Stimulated activated CD8-positive, alpha-beta memory T cell treated with anti-CD3 and anti-CD28 coated beads, Interleukin-12 subunit alpha, Interleukin-12 subunit beta, amount 100 ng/mL, for 1 hour (primary cell): Measurements from ENCODE around the gene CERS6.

Experiments
- DNase-seq: peaks from one replicate; pipeline ENCODE4 v3.0.0-alpha.2; 2020; ENCODE audit warnings: low read depth

Gene CERS6

DNA sequence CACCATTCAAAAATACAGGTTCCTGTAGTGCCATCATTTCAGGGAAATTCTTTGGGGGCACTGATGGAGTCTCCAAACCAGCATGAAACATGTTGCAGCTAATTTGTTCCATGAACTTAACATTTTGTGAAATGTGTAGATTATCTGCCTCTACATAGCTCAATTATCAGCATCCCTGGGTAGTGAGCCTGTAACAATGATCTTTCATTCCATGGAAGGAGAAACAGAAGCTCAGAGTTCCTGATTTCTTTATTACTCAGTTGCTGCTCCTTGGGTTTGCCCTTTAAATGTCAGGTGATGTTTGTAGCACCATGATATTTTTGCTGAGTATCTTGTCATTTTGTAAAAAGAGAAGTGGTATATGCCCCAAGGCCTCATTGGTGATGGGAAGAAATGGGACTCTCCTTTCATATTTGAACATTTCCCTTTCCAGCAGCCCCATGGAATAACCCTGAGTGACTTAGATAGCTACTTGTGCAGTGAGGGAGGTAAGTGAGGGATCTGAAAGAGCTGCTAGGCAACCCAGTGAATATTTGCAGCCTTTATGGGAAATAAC lies 146.9 kb downstream of the CERS6 start:
- DNase-seq, result no peak

DNA sequence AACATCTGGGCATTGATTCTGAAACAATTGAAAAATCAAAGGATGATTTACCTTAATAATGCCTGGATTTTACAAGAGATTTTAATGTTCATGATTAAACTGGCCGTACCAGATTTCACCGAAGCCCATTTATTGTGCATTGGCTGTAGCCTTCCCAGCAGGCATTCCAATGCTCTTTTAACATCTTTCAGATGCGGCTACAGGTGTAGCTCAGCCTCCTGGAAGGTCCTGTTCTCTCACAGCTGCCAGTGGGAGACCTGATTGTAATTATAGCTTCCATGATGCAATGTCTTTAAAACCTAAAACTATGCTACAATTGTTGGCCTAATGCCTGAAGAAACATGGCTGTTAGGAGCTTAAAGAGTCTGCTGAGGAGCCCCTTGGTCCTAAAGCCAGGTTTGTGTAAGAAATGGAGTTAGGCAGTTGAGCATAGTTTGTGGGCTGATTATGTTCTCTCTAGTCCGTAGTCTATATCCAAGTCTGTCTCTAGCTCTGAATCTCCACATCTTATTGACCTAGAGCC lies 147.4 kb downstream of the CERS6 start:
- no peak for DNase-seq

DNA sequence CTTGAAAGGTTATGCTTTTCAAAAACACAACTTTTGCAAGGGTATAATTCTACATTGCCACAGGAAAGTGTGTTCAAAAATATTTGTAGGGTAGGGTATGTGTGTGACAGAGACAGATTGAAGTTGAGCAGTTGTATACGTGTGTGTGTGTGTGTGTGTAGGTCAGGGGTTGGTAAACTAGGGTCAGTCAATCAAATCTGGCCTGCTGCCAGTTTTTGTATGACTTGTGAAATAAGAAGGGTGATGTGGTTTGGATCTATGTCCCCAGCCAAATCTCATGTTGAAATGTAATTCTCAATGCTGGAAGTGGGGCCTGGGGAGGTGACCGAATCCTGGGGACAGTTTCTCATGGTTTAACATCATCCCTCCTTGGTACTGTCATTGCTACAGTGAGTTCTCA lies 148.2 kb downstream of the CERS6 start:
- no peak for DNase-seq

DNA sequence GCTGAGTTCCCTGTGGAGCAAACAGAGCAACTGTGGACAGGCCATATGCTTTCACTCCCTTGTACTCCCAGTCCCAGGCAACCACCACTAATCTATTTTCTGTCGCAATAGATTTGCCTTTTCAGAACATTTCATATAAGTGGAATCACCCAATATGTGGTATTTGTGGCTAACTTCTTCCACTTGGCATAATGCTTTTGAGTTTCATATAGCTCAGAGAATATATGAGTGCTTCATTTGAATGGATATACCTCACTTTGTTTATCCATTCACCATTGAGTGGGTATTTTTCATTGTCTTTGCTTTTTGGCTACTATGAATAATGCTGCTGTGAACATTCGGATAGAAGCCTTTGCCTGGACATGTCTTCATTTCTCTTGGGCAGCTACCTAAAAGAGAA lies 151.9 kb downstream of the CERS6 start:
- DNase-seq, result no peak

DNA sequence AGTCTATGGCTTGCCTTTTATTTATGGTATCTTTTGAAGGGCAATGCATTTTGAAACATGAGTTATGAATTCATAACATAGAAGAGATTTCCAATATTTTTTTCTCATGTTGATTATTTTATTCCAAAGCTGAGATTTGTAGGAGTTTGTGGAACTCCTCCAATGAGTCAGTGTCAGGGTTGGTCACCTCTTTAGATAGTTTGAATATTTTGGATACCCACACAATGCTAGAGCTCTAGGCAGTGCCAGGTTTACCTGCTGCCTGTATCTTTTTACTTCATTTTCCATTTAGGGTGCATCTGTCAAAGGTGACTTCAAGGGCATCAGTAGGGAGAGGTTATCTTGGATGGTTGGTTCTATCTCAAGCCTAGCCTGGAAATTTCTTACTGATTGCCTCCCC lies 152.7 kb downstream of the CERS6 start:
- no peak for DNase-seq

DNA sequence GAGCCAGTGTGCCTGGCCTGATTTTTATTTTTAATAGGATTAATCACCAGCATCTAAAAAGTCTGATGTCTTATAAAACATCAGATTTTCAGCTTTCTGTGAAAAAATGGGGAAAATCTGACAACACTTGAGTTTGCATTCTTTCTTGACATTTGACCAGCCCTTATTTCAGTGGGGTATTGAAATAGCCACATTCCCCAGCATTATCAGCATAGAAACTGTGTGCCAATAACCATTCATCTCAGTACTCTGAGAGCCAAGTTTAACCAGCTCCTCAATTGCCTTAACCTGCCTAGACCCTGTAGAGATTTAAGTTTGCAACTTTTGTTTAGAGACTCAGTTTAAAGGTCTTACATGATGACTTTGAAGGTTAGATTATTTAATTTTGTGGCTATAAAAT lies 155.0 kb downstream of the CERS6 start:
- no peak for DNase-seq

DNA sequence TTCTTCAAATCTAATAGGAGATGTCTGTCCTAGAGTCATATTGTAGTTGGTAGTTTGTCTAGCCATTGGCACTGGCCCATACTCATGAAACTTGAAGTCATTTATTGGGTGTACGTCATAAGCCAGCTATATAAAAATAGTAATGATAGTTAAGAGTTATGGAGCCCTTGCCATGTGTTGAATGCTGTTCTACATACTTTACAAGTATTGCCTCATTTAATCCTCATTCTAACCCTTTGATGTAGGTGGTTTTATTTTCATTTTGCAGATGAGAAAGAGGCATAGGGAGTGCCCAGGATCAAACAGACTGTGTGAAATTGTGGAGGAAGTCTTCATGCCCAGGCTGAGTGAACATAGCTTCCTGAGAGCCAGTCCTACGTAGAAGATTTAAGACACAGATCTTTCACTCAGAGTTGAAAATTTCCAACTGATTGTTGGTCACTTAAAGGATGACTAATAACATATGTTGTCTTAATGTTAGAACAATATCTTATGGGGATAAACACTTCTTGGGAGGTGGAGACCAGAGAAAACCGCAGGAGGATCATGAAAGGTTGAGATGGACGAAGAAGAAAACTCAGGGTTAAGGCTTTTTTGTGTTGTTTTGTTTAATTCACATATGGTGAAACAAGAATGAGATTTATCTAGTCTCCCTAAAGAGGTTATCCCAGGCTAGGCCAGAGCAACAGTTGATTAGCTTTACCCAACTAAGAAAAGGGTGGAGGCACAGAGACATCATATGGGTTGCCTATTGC lies 156.0 kb downstream of the CERS6 start:
- DNase-seq, result no peak

DNA sequence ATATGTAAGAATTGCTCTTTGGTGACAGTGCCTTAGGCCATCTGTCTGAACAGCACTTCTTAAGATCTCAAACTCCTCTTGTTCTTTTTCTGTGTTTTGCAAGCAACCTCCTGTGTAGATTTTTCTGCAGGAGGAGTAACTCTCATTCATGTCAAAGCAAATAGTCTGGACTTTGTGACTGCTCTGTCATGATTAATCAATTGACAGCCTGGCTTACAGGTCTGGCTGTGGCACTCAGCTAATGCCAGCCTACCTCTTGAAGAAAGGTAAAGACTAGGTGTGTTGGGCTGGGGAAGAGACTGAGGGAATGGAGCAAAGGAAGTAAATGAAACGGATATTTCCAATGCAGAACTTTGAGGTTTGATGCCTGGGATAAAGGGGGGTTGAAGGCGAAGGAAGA lies 156.6 kb downstream of the CERS6 start:
- DNase-seq, result no peak

DNA sequence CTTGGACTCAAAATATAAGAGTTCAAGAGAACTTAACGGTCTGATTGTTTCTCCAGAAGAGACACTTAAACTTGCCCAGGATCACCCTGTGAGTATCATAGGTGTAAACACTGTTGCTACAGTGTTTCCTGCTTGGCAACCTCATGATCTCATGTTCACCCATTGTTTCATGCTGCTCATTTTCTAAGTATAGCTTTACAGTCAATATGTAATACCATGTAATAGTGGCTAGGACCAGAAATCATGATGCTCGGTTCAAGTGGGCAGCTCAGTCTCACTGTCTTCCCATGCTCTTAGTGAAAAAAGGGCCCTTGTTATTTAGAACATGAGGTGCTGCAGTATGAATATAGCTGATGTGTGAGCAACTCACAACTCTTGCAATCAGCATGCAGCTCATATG lies 157.5 kb downstream of the CERS6 start:
- no peak for DNase-seq

DNA sequence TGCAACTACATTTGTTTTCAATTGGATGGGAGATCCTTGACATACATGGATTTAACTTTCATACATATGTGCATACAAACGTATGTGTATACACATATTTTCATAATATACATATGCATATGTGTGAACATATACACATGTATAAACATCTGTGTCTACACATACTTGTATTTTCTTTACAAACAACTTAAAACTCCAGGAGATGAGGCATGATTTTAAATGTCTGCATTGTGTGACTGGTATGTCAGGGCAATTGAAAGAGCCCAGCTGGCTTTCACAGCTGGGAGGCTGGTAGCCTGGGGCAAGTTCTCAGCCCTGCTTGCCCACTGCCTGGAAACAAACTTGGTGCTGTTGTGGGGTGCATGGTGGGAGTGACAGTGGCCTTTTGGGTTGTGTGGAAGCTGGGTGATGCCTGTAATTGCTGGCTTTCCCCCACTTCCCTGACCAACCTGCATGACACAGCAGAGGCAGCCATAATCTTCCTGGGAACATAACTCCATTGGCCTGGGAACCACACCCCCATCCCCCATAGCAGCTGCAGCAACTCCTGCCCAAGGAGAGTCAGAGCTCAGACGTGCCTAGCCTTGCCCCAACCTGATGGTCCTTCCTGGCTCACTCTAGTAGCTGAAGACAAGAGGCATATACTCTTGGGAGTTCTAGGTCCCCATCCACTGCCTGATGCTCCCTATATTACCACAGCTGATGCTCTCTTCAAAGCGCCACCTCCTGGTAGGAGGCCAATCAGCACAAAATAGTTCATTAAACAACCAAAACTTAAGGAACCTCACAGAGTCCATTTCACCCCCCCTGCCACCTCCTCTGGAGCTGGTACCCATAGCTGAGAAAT lies 158.3 kb downstream of the CERS6 start:
- no peak for DNase-seq

DNA sequence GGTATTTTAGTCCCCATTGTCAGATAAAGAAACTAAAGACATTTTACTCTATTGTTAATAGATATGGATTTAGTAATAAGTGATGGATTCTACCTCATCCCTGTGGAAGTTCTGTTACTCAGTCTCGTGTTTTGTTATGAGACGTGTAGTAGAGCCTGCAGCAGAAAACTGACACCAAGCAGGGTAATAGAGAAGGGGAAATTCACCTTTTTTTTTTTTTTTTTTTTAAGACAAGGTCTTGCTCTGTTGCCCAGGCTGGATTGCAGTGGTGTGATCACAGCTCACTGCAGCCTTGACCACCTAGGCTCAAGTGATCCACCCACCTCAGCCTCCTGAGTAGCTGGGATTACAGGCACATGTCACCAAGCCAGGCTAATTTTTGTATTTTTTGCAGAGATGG lies 164.5 kb downstream of the CERS6 start:
- no peak for DNase-seq

DNA sequence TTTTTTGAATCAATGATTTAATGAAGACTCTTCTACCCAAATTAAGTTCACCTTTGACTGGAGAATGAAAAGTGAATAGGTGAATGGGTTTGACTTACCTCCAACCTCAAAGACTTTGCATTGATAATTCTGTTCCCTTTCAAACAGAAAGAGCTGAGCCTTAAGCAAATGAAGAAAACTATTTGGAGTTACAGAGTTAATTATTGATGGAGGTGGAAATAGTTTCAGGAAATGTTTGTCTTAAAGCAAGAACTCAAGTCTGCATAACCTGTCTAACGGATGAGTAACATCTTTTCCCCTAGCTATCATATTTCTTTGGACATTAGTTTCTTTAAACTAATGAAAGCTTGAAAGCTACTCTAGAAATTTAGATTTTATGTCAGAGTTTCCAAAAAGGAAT lies 166.5 kb downstream of the CERS6 start:
- DNase-seq, result no peak

DNA sequence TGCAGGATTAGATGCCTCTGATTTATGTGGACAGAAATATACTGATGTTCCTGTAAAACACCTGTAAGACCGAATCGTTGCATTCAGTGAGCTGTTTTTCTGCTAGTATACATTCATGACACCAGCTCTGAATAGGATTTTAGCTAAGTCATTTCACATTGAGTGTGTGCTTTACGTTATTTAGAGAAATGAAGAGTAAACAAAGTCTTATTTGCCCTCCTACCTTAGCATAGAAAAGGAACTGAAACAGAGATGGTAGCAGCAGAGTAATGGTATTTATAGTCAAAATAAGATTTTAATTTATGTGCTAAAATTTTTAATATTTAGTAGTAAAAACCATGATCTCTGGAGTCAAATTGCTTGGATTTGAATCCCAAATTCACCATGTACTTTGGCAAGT lies 168.0 kb downstream of the CERS6 start:
- DNase-seq, result no peak

DNA sequence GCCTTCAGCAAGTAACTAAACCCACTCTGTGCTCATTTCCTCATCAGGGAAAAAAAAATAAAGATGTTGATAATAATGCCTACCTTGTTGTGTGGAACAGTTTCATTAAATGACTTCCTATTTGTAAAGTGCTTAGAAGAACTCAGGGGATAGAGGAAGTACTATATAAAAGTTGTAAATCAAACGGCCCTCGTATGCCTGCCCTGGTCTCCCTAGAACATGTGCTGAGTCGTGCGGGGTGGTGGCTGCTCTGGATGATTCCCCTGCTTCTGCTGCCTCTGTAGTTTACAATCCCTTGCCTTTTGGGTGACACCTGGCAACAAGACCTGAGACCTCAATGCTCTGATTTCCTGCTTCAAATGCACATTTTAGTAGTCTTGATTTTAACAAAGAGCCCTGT lies 170.0 kb downstream of the CERS6 start:
- no peak for DNase-seq

DNA sequence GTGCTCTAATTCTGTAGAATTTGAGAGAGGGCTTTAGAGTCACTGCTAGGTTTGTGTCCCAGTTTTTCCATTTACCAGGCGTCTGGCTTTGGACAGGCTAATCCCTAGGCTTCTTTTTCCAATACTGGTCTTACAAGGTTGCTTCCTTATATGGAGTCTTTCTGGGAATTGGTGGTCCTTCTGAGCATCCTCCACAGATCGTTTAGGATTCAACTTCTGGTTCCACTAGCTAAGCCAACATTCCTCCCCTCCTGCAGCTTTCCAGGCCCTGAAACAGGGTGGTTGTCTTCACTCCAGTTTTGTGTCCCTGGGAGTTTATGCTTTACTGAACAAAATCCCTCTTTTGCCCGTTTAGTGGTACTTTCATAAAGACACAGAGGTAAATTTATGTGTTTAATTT lies 170.6 kb downstream of the CERS6 start:
- DNase-seq, result no peak

DNA sequence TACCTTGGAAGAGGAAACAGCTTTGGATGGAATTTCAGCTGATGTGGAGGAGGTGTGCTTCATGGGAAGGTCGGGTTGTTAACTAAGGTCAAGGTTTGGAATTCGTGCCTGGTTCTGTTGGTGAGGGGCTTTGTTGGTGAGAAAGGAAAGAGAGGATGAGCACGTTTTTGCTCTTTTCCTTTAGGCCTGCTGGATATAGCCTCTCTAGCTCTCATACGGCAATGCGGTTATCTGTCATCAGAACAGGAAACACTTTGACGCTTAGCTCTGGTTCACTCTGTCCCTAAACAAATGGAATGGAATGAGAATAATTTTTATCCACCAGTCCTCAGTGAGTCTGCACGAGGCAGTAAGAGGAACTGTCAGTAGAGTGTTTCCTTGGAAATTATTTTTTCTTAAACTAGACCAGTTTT lies 176.6 kb downstream of the CERS6 start:
- no peak for DNase-seq

DNA sequence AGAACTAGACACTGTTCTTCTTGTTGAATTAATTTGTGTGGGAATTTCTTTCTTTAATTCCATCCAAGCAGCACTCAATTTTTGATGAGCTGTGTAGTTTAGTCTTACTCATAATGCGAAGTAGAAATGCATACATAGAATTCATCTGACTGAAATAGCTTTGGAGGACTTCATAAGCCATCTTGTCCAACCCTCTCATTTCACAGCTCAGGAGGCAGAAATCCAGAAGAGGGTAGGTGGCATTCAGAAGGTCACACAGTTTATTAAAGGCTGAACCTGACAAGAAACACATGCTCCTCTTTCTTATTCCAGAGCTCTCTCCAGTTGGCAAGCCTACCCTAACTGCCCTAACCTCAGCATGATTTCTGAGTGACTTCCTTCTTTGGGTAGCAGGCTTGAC lies 177.1 kb downstream of the CERS6 start:
- no peak for DNase-seq

DNA sequence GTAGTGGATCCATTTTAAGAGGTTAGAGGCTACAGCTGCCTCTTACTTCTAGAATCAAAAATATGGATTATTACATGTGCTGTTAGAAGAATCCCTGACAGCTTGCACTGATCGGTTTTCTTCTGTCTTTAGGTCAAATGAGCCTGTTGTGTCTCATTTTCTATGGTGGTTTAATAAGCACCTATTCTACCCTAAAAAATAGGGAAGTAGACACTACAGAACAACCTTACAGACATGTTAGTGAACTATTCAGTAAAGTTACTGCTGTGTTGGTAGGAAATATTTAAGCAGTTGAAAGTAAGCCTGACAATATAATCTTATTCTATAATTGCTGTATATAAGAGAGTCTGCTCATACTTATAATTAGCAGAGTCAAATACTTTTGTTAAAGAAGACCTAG lies 177.8 kb downstream of the CERS6 start:
- no peak for DNase-seq

DNA sequence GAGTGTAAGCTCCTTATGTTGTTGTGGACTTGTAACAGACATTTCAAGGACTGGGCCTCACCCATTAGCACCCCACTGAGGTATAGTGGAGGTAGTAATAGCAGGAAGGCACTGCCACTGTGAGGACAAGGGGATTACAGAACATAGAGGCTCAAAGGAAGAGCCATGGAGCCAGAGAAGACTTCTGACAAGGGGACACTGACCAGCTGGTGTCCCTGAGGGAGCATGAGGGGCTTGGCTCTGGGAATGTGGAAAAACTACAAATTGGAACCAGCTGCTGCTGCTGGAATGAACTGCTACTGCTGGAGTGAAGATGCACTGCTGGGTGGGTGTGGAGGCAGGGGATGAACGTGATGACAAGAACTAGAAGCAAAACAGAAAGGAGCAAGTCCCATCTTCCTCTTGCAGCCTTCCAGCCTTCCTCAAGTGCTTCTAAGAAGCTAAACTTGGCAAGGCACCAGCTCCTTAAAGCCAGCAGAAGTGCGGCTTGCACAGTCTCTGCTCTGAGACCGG lies 179.0 kb downstream of the CERS6 start:
- DNase-seq, result no peak

DNA sequence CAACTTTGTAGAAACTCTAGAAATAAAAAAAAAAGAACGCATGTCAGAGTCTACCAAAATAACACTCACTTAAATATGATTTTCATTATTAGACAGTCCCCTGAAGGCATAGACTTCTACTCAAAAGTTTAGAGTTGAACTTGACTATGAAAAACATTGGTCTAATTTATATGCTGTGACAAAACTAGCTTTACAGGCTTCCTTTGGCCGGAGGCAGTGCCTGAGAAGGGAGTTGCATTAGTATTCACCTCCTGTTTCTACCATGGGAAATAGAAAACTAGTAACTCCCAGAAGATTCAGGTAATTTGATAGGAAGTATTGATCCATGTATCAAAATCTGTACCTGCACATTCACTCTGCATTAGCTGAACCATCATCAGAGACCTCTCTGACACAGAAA lies 182.9 kb downstream of the CERS6 start:
- no peak for DNase-seq

DNA sequence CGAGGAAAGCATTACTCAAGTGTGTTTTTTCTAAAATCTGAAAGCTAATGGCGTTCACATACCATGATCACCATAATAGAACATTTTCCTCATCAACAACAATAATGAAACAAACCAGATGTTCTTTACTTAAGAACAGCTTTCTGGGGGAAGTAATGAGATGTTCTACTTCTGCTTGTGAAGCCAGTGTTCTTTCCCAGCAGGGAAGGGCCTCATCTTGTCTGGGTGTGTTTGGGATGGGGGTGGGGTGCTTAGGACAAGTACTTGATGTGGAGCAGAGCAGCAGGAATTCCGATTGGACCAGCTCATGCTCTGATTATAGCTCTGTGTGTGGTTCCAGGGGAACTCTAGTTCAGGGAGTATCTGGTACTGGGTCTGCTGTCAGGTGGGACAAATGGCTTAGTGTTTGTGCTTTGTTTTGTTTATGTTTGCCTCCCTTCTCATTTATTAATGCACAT lies 183.4 kb downstream of the CERS6 start:
- DNase-seq, result no peak

DNA sequence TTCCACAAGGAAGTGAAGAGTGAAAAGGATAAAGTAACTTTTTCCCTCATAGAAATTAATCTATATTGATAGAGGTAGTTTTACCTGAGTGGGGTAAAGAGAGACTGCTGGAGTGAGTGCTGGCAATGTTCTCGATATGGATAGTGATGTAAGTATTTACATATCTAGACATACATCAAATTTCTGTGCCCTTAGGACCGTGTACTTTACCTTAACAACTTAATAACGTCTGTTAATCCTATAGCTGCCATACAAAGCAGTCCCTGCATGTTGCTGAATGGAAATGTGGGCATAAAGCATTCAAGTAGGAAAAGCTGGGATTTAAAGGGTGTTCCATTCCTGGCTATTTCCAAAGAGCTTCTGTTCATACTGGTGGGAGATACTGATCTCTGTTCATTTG lies 184.0 kb downstream of the CERS6 start:
- no peak for DNase-seq

DNA sequence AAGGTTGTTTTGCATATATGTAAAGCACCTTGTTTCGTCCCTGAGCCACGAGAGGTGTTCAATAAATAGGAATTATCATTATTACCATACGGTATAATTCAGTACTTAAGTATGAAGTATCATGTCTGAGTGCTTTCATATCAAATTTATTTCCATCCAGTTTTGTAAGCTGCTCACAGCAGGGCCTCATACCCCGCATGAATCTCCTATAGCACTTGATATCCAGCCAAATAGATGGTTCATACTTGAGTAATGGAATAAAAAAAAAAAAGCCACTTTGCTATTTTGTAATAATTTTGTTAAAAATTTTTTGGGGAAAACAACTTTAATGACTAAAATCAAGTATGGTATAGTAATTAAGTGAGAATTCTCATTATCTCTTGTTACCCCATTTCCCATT lies 185.6 kb downstream of the CERS6 start:
- no peak for DNase-seq
